DOHH2 (cell line): ENCODE results near the gene DCDC1.

Experiments used
- EZH2phosphoT487 ChIP-seq: fragments of 200-600 bp; sonication (generic); IDR thresholded peaks from 2 replicates; pipeline ENCODE4 v1.6.1; 2017; ENCODE audit warnings: borderline replicate concordance, mild to moderate bottlenecking, antibody characterized with exemption, low read length, moderate library complexity, mixed read lengths
- TF ChIP-seq, protein P1 (sequence below): fragments of 200-600 bp; sonication (generic); IDR thresholded peaks from one replicate; pipeline ENCODE4 v1.5.1; 2014; ENCODE audit warnings: antibody characterized with exemption, mild to moderate bottlenecking, low read depth, low read length; ENCODE audit not compliant: poor library complexity, severe bottlenecking

GRCh38 chr11:30816959-30817880, 552.3 kb downstream of the DCDC1 start:
- TF ChIP-seq, protein P1, sequence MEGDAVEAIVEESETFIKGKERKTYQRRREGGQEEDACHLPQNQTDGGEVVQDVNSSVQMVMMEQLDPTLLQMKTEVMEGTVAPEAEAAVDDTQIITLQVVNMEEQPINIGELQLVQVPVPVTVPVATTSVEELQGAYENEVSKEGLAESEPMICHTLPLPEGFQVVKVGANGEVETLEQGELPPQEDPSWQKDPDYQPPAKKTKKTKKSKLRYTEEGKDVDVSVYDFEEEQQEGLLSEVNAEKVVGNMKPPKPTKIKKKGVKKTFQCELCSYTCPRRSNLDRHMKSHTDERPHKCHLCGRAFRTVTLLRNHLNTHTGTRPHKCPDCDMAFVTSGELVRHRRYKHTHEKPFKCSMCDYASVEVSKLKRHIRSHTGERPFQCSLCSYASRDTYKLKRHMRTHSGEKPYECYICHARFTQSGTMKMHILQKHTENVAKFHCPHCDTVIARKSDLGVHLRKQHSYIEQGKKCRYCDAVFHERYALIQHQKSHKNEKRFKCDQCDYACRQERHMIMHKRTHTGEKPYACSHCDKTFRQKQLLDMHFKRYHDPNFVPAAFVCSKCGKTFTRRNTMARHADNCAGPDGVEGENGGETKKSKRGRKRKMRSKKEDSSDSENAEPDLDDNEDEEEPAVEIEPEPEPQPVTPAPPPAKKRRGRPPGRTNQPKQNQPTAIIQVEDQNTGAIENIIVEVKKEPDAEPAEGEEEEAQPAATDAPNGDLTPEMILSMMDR: no peak
- no peak for TF ChIP-seq EZH2phosphoT487
